ENCODE results near the gene STK17B.
"Not testable (repeated sequence)": the region's sequence is repeated elsewhere in the genome, so short reads cannot be mapped to it uniquely, and the experiment has no call there.

Gene STK17B

DNA sequence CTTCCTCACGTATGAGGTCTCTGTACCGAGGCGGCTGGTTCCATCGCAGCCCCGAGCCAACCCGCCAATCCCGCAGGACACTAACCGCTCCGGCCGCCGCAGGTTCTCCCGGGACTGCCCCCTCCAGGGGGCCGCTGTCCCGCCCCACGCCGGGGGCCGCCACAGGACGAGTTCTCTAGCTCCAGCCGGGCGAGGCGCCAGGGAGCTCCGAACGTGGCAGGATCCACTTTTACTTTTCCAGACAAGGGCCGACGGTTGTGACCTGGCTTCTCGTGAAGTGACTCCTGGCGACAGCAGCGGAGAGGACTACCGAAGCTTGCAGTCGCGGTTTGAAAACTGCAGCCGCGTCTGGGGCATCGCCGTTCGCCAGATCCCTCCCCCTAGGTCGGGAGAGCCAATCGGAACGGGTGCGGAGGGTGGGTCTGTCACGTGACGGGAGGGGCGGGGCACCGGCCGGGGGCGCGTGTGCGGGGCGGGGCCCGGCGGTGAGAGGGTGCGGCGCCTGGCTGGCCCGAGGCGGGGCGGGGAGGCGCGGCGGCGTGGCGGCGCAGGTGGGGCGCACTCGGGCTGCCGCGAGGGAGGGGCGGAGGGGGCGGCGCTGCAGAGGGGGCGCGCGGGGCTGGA is at the start of gene STK17B:
Gene STK17B (minus strand): TSS at position 331 of the 624 bp plus-strand sequence. CDS start 8,195 bp downstream, outside the sequence.
- in situ Hi-C loops (cut with MboI; ENCODE audit: low sequenced_read_pairs) = no loop called here

DNA sequence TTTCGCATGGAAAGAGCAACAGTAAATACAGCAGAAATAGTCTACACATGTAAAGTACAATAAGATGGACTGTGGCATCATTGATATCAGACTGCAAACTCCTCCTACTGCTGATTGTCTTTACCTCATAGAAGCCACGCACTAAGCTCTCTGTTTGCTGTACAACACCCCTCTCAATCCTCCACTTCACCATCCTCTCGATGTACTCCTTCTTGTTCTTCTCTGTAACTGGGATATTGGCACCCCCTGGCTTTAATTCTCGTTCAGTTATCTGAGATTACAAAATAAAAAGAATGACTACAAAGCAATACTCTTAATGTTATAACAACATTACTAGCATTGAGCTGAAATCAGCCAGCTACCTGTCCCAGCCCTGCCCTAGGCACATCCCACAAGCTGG is 49.3 kb upstream of the STK17B start:
- in situ Hi-C loops (cut with MboI; ENCODE audit: low sequenced_read_pairs) = no loop called here

DNA sequence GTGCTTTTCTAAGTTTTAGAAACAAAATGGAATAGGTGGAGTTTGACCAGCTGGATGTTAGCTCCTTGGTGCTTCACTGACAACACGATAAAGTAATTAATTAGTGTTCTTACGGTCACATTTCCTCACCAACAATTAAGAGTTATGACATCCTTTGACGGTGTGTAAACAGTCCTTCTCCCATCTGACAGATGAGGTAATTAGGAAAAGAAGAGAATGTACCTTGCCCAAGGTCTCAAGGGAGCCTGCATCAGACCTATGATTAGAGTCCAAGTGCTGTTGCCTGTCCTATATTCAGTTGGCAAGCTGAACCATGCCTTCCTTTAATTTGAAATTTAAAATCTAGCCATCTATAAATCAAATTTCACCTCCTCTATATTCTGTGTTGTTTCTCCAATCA is 48.3 kb upstream of the STK17B start:
- in situ Hi-C loops (cut with MboI; ENCODE audit: low sequenced_read_pairs) = no loop called here

DNA sequence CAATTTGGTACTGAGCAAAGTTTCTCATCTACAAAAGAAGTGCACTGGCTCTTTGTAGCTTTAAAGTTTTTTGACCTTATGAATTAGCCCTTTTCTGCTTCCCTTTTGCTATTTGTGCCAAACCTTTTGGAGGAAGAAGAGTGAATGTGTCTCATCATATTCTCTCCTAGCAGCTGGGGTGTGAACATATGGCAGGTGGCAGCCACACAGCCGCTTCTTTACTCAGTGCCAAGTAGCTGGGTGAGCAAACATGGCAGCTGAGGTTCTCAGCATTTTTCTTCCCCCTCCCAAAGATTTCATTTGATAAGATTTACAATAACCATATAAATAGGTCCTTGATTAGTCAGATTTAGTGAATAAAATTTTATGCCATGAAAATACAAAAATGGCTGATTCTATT is 46.7 kb upstream of the STK17B start:
- in situ Hi-C loops (cut with MboI; ENCODE audit: low sequenced_read_pairs) = no loop called here

DNA sequence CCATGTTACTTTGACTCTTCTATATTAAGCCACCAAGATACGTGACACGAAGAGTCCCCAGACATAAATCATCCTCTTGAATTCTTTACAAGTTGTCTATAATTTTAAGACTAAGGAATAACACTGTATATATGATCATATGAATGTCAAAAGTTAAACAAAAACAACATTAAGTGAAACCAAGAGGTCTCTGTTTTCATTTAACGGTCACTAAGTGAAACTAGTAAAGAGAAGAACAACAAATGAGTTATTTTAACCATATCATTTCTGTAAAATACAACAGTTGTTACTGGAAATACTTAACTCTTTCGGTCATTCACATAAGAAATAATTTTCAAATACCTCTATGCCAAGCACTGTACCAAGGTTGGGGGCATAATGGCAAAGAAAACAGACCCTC is 45.7 kb upstream of the STK17B start:
- in situ Hi-C loops (cut with MboI; ENCODE audit: low sequenced_read_pairs) = no loop called here

DNA sequence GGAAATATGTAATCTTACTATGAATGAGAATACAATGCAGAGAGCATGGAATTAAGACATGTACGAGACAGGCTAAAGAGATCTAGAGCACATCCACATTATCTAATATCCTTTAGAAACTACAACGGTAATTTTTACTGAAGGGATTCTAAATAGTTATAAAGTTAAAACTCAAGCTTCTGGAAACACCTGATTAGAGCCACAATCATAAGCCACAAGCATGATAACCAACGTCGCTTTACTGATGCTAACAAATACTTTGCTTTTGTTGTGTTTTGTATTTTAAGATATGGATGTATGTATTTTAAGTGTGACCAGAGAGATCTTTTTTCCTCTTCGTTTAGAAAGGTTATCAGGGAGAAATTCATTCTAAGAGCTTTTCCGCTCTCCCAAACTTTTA is 44.0 kb upstream of the STK17B start:
- in situ Hi-C loops (cut with MboI; ENCODE audit: low sequenced_read_pairs) = no loop called here

DNA sequence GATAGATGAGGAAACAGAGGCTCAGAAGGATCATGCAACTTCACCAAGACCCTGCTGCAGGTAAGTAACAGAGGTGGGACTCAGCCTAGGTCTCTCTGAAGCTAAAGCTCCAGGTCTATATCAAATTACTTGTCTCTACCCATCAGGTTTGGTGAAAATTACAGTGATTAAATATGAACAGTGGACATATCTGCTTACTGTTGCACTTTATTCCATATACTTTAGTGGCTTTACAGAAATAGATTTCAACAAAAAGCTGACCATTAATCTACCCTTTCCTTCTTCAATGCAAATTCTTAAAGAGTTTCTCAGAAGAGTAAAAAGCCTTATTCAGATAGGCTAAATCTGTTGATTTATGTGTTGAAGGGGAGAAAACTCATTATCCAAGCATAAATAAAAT is 42.8 kb upstream of the STK17B start:
- in situ Hi-C loops (cut with MboI; ENCODE audit: low sequenced_read_pairs) = no loop called here

DNA sequence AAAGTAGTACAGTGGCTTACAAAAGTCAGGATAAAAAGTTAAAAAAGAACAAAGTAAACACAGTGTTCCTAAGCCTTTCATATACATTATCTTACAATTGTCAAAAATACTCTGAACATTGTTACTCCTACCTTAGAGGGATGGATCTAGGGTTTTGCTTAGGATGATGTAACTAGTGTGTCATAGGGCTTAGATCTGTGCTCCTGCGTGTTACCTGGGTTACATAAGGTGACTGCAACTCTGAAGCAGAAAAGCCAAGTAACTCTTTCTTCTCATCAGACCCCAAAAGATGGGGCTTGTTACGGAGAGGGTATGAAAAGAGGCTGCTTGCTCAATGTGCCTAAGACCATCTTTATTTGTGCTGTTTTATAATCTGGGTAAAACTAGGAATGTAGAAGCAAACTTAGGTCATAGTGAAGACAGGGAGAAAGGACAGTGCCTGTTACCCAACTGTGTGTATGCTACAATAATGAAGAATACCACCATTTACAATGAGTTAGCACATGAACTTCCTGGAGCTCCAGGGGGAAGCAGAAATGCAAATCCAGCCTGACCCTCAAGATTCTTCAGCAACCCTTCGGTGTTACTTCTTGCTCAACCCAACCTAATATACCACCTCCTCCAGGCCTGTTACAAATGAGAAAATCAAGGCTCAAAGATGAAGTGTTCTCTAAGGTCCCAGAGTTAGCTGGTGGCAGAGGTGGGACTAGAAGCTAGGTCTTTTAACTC is 42.0 kb upstream of the STK17B start:
- in situ Hi-C loops (cut with MboI; ENCODE audit: low sequenced_read_pairs) = no loop called here

DNA sequence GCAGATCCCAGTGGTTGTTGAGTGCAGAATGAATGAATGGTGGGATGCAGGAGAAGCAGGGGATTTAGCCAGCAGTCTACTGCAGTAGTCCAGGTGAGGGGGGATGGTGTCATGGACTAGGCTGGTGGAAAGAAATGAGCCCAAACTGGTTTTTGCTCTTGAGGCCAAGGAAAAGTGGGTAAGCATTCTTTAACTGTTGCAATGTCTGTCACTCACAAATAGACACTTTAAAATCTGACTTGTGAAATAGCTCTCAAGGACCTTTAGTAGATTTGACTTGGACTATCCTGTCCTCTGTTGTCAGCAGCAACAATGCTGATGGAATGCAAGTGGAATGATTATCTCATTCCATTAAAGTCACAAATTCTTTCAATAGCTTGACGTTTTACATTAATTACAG is 37.5 kb upstream of the STK17B start:
- in situ Hi-C loops (cut with MboI; ENCODE audit: low sequenced_read_pairs) = no loop called here

DNA sequence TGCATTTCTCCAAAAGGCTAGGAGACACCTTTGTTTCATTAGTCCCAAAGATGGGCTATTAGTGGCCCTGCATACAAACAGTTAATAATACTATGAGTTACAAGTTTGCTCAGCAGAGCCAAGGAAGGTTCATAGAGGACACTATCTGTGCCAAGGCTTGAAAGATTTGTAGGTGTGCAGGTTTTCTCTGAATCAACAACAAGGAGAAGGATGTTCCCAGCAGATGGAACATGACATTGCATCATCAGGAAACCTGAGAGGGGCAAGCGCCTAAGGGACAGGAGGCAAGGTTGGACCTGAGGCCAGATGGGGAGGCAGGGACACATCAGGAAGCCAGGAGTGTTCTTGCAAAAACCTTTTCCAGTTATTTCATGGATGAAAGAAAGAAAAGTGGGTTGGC is 35.4 kb upstream of the STK17B start:
- in situ Hi-C loops (cut with MboI; ENCODE audit: low sequenced_read_pairs) = no loop called here

DNA sequence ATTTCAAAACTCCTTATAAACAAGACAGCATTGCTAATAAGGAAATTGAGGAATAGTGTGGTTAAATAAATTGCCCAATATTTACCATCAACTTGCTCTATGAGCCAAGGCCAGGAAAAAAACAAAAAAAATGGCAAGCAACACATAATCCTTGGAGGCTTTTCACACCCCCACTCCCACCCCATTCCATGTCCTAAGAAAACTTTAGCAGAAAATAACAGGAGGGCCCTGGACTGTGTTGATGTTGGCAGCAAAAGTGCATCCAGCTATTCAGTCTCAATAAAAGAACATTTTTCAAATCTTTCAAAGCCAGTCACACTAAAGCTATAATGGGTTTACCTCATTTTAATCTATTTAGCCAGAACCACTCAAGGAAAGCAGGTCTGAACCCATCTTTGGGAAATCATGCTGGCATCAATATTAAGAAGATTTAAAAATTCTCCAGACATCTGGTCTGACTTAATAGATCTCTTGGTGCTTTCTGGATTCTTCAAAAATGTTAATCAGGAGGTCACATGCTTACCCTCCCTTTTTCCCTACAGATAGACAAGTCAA is 34.6 kb upstream of the STK17B start:
- in situ Hi-C loops (cut with MboI; ENCODE audit: low sequenced_read_pairs) = no loop called here

DNA sequence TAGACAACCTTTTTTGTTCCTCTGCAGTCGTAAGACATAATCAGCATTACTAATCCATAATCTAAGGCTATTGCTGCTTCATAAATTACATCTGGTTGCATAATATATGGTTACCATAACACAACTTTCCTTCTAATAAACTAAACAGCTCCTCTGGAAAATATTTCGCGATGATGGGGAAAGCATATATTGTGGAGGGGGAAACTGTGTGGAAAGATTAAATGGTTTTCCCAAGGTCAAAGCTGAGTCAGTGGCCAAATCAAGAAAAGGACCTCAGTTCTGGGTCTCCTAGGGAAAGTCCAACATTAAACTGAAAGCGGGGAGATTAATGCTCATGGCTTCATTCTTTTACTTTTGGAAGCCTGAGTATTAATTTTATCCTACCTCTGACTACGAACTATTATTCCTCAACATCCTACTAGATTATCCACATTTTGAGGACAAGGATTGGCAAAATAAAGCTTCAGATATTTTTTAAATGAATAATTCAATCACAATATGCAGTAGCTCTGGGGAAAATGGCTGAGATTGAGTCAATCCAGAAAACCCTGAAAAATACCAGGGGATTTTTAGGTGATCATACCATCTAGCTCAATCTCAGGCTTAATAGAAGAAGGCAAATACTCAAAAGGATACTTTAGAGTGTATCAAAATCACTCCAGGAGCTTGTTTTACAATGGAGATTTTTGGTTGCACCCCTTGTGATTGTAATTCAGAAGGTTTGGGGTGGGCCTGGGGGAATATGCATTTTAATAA is 33.8 kb upstream of the STK17B start:
- in situ Hi-C loops (cut with MboI; ENCODE audit: low sequenced_read_pairs) = no loop called here

DNA sequence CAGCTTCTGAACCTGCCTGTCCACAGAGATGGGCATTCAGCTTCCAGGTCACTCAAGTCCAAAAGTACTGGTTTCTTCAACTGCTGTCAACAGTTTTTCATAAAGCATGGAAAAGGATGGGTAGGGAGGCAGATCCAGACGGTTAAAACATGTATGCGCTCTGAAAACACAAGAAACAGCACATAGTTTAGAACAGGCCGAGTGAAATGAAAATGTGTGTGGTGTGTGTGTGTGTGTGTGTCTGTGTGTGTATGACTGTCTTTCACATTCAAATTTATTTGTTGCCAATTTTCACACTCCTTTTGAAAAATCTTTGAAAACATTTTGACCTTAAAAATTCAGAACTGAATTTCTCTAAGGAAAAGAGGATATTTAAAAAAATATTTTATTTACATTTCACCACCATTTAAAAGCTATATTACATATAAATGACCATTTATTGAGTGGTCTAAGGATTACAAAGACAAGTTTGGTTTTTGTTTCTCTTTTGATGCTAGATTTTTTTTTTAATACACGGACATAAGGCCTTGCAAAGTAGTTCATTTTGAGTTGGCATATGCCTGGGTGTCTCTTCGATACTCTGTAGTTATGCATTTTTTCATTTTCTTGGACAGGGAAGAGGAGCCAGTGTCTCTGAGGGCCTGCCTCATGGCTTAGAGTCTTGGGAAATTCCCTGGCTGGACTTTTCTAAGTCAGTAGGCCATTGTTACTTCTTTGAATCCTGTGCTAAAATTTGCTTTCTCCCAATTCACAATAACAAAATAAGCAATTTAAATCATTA is 30.0 kb upstream of the STK17B start:
- in situ Hi-C loops (cut with MboI; ENCODE audit: low sequenced_read_pairs) = no loop called here

DNA sequence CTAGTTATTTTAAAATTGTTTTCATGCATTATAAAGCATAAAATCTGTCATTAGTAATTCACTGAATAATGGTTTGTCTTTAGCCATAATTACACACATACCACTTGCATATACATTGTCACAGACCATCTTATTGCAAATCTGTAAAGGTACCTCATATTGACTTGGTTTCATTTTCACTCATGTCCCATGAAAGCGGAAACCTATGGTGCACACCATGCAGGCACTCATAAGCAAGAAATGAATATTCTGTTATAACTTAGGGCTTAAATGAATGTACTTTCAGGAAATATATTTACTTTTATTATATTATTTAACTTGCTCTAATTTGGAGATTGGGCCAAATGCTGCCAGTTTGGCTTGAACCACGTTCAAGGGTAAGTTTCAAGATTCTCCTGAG is 29.2 kb upstream of the STK17B start:
- in situ Hi-C loops (cut with MboI; ENCODE audit: low sequenced_read_pairs) = no loop called here

DNA sequence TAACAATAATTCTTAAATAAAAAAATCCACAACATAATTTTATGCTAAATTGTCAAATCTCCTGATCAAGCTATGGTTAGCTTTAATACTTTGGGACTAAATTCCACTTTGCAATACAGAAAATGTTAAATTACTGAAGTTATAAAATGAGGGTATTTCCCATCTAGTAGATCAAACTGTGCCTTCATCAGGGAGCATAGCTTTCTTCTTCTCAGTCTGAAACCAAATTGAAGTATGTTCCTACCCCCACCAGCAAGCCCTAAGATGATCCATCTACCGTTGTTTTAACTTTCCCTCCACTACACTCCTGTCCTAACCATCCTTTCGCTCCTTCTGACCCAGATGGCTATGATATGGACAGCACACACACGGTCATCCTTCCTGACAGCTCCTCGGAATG is 24.4 kb upstream of the STK17B start:
- in situ Hi-C loops (cut with MboI; ENCODE audit: low sequenced_read_pairs) = no loop called here

DNA sequence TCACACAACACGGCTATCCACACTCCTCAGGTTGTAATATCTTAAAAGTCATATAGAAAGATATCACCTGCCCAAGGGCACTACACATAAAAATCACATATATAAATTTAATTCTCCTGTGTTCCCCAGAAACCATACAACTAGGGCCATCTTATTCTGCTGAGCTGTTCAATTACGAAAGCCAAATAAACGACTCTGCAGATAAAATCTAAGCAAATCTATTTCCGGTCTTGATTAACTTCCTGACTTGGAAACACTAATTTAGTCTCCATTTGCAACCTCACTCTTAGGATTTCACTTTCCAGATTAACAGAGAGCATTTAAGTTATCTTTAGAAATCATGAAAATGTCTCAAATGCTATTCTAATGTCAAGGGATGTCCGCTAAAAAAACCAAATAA is 23.9 kb upstream of the STK17B start:
- in situ Hi-C loops (cut with MboI; ENCODE audit: low sequenced_read_pairs) = no loop called here

DNA sequence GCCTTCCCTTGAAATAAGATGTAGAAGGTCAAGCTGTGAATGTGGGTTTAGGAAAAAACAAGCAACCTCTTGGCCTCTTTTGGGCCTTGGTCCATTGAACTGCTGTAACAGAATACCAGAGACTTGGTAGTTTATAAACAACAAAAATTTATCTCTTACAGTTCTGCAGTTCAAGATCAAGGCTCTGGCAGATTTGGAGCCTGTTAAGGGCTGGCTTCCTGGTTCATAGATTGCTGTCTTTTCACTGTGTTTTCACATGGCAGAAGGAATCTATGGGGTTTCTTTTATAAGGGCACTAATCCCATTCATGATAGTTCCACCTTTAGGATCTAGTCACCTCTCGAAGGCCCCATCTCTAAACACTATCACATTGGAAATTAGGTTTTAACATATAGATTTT is 20.2 kb upstream of the STK17B start:
- in situ Hi-C loops (cut with MboI; ENCODE audit: low sequenced_read_pairs) = no loop called here

DNA sequence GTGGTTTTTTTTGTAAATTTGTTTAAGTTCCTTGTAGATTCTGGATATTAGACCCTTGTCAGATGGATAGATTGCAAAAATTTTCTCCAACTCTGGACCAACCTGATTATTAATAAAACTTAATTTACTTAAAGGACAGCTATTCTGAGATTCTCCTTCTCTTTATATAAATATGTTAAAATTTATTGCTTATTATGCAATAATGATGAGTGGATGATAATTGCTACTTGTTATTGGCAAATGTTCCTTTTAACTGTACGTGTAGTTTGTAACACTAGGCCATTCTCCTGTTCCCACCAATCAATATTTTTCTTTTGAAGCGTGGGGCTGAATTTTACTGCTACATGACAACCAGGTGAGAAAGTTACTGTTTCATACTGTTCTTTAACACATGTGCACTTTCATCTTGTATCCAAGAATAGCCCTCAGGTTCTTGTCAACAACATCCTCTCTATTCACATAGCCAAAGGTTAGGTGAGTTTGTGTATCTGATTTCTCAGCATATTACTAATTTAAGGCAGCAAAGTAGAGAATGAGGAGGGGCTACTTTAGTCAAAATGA is 16.6 kb upstream of the STK17B start:
- in situ Hi-C loops (cut with MboI; ENCODE audit: low sequenced_read_pairs) = no loop called here

DNA sequence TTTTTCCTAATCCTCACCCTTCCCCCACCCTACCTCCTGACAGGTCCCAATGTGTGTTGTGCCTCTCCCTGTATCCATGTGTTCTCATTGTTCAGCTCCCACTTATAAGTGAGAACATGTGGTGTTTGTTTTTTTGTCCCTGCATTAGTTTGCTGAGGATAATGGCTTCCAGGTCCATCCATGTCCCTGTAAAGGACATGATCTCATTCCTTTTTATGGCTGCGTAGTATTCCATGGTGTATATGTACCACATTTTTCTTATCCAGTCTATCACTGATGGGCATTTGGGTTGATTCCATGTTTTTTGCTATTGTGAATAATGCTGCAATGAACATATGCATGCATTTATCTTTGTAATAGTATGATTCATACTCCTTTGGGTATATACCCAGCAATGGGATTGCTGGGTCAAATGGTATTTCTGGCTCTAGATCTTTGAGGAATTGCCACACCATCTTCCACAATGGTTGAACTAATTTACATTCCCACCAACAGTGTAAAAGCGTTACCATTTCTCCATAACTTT is 15.9 kb upstream of the STK17B start:
- in situ Hi-C loops (cut with MboI; ENCODE audit: low sequenced_read_pairs) = not testable (repeated sequence)

DNA sequence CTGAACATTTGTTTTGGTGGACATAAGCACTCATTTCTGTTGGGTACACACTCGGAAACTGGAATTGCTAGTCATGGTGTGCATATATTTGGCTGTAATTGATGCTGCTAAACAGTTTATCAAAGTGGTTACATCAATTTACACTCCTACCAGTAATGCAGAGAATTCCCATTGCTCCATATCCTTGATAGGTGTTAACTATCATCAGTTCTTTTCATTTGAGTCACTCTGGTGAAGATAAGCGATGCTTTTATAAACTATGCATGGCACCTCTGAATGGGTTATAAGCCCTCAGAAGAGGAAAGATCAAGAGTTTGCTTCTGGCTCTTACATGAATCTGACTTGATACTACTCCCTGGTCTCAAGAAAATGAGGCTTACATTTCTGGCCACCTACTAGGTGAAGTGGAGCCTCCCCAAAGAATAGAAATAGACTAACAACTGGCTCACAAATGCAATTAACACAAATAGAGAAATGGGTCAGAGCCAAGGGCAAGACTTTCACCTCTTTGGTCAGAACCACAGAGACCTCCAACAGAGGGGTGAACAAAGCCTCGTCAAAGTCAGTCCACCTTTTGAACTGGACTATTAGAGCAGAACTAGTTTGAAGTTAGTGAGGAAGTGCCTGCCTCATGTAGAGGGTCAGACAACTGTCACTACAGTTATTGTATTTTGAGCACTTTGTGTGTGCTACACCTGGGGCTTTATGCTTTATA is 15.0 kb upstream of the STK17B start:
- in situ Hi-C loops (cut with MboI; ENCODE audit: low sequenced_read_pairs) = no loop called here
